ENCODE data around the gene ARF5.

- TF ChIP-seq CTCF (IDR thresholded peaks at IDR 0.05; ENCODE audit: low read depth, low read length, poor library complexity, severe bottlenecking): no peak
- TF ChIP-seq EZH2phosphoT487 (IDR thresholded peaks at IDR 0.05; ENCODE audit: borderline replicate concordance, low read length): no peak
Measured at GRCh38 chr7:127580612-127581011, 7.6 kb upstream of the ARF5 start.

Data from DOHH2 (cell line).